Measurements from ENCODE around the gene CAPZB. TPM values are rescaled to one million over a fixed set of nuclear protein-coding genes. Genes with fewer than 3 reads are reported as not detected.

The CAPZB gene
- polyA plus RNA-seq, 1 donor from 2014 or later = 159 TPM

DNA sequence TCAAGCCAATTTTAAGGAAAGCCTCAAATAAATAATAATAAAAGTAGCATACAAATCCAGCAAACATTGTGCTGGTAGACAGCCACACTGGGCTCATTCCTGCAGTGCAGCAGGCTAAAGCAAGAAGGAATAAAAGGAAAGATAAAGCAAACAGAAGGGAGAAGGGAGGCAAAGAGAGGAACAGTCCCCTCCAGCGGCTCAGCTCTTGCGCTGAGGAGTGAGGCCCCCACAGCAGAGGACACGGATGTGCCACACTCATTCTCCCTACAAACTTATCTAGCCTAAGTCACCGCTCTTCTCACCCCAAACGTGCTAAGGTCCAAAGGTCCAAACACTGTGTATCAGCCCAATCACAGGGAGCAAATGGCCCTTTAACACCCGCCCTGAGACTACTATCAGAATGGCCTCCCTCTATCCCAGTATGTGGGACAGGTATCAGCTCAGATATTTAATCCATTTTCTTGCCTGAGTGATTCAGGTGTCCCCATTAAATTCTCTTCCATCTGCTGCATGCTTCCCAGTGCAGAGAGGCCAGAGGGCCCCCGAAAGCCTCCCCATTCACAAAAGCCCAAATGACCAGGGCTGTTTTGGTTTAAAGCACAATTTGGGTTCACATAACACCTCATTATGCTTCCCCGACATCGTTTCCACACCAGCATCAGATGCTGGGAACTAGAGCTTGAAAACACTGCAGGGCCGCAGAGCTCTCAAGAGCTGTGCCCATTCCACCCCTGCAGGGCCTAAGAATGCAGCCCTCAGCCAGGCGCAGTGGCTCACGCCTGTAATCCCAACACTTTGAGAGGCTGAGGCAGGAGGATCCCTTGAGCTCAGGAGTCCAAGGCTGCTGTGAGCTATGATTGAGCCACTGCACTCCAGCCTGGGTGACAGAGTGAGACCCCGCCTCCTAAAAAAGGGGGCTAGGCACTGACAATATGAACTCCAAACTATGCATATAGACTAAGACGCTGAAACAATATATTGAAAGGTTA, 17.8 kb downstream of the CAPZB start:
- Histone ChIP-seq H3K79me2 (replicated peaks; ENCODE audit: insufficient read depth, low read length) (peaks cover 21% of the 10 kb centered on the region), H3F3A (ENCODE audit: insufficient read depth, low read length, poor library complexity, severe bottlenecking) (no peaks in the 10 kb centered on the region), H3K36me3 (ENCODE audit: insufficient read depth, low read length) (no peaks in the 10 kb centered on the region), H4K20me1 (ENCODE audit: insufficient read depth) (no peaks in the 10 kb centered on the region), H3K9ac (ENCODE audit: low read length) (no peak overlapping the region), H3K27ac (ENCODE audit: low read length) (no peak overlapping the region), H3K9me2 (ENCODE audit: insufficient read depth, low read length) (no peaks in the 10 kb centered on the region), H3K4me3 (ENCODE audit: low read length) (no peak overlapping the region), H3K27me3 (ENCODE audit: insufficient read depth, low read depth, low read length) (no peaks in the 10 kb centered on the region), H2AFZ (ENCODE audit: low read depth, low read length) (no peak overlapping the region), H3K4me2 (ENCODE audit: low read length) (no peak overlapping the region), H3K9me3 (ENCODE audit: low read length) (no peaks in the 10 kb centered on the region)
- TF ChIP-seq, protein P1, sequence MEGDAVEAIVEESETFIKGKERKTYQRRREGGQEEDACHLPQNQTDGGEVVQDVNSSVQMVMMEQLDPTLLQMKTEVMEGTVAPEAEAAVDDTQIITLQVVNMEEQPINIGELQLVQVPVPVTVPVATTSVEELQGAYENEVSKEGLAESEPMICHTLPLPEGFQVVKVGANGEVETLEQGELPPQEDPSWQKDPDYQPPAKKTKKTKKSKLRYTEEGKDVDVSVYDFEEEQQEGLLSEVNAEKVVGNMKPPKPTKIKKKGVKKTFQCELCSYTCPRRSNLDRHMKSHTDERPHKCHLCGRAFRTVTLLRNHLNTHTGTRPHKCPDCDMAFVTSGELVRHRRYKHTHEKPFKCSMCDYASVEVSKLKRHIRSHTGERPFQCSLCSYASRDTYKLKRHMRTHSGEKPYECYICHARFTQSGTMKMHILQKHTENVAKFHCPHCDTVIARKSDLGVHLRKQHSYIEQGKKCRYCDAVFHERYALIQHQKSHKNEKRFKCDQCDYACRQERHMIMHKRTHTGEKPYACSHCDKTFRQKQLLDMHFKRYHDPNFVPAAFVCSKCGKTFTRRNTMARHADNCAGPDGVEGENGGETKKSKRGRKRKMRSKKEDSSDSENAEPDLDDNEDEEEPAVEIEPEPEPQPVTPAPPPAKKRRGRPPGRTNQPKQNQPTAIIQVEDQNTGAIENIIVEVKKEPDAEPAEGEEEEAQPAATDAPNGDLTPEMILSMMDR (IDR thresholded peaks at IDR 0.05; ENCODE audit: poor library complexity, severe bottlenecking) = no peak
- TF ChIP-seq RAD21 (conservative IDR thresholded peaks at IDR 0.05) = no peak
- no peak for TF ChIP-seq MXI1 (conservative IDR thresholded peaks at IDR 0.05; ENCODE audit: poor library complexity, severe bottlenecking)
- no peak for TF ChIP-seq POLR2AphosphoS5 (IDR thresholded peaks at IDR 0.05)
- TF ChIP-seq EZH2 (IDR thresholded peaks at IDR 0.05; ENCODE audit: borderline replicate concordance, insufficient read depth, low read length, poor library complexity, severe bottlenecking) = no peak
- TF ChIP-seq TAF1 (IDR thresholded peaks at IDR 0.05; ENCODE audit: low read depth) = no peak
- TF ChIP-seq, protein P2, sequence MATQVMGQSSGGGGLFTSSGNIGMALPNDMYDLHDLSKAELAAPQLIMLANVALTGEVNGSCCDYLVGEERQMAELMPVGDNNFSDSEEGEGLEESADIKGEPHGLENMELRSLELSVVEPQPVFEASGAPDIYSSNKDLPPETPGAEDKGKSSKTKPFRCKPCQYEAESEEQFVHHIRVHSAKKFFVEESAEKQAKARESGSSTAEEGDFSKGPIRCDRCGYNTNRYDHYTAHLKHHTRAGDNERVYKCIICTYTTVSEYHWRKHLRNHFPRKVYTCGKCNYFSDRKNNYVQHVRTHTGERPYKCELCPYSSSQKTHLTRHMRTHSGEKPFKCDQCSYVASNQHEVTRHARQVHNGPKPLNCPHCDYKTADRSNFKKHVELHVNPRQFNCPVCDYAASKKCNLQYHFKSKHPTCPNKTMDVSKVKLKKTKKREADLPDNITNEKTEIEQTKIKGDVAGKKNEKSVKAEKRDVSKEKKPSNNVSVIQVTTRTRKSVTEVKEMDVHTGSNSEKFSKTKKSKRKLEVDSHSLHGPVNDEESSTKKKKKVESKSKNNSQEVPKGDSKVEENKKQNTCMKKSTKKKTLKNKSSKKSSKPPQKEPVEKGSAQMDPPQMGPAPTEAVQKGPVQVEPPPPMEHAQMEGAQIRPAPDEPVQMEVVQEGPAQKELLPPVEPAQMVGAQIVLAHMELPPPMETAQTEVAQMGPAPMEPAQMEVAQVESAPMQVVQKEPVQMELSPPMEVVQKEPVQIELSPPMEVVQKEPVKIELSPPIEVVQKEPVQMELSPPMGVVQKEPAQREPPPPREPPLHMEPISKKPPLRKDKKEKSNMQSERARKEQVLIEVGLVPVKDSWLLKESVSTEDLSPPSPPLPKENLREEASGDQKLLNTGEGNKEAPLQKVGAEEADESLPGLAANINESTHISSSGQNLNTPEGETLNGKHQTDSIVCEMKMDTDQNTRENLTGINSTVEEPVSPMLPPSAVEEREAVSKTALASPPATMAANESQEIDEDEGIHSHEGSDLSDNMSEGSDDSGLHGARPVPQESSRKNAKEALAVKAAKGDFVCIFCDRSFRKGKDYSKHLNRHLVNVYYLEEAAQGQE (IDR thresholded peaks at IDR 0.05; ENCODE audit: borderline replicate concordance) = no peak
- no peak for TF ChIP-seq SMC3 (conservative IDR thresholded peaks at IDR 0.05; ENCODE audit: poor library complexity)
- TF ChIP-seq EP300 (conservative IDR thresholded peaks at IDR 0.05; ENCODE audit: poor library complexity, severe bottlenecking) = no peak

DNA sequence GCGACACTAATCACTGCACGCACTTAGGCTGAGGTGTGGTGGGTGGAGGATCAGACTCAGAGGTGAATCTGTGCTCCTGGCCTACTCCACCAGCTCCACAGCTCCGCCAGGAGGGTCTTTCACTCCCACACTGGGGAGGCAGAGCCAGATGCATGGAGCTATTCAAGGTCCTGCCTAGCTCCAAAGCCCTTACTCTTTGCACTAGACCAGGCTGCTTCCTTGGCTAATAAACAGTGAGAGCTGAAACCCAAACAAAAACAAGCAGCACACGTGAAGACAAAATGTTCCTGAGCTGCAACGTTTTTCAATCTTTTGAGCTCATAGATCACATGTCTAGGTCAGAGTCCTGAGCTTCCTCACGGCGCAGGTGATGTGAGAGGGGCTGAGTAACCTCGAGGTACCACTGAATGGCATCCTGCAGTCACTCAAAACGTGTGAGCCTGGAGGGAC, 19.2 kb downstream of the CAPZB start:
- H3K9me3 ChIP-seq (ENCODE audit: low read length) = no peaks in the 10 kb centered on the region
- no peak overlapping the region for H3K27ac ChIP-seq (ENCODE audit: low read length)
- no peak overlapping the region for H3K4me2 ChIP-seq (ENCODE audit: low read length)
- H3K79me2 ChIP-seq (replicated peaks; ENCODE audit: insufficient read depth, low read length) = peaks cover 24% of the 10 kb centered on the region
- H3K27me3 ChIP-seq (ENCODE audit: insufficient read depth, low read depth, low read length) = no peaks in the 10 kb centered on the region
- H3K9ac ChIP-seq (ENCODE audit: low read length) = no peak overlapping the region
- no peaks in the 10 kb centered on the region for H3F3A ChIP-seq (ENCODE audit: insufficient read depth, low read length, poor library complexity, severe bottlenecking)
- no peak overlapping the region for H2AFZ ChIP-seq (ENCODE audit: low read depth, low read length)
- no peaks in the 10 kb centered on the region for H3K36me3 ChIP-seq (ENCODE audit: insufficient read depth, low read length)
- H3K4me3 ChIP-seq (ENCODE audit: low read length) = no peak overlapping the region
- TF ChIP-seq, protein P1 (IDR thresholded peaks at IDR 0.05; ENCODE audit: poor library complexity, severe bottlenecking) = no peak
- no peaks in the 10 kb centered on the region for H3K9me2 ChIP-seq (ENCODE audit: insufficient read depth, low read length)
- H4K20me1 ChIP-seq (ENCODE audit: insufficient read depth) = no peaks in the 10 kb centered on the region
